ENCODE data around the gene DENND10. TPM values are rescaled to one million over a fixed set of nuclear protein-coding genes. Genes with fewer than 3 reads are reported as not detected.
A peak's percentile ranks its signal among the peaks of the same experiment; 100 is the strongest.

The DENND10 gene
- total RNA-seq (10 to 100 TPM; 22.9 to 31.7 TPM), polyA plus RNA-seq (10 to 100 TPM; 17.9 to 37.7 TPM)

GRCh38 chr10:119103903-119104653 is at the start of gene DENND10:
Gene DENND10, plus strand, starts transcription at chr10:119104113. Its CDS starts 30 bp downstream, at chr10:119104143.
- WGBS, result 1% methylated on average over 91 of the region's 91 CpGs
- DNase-seq (ENCODE audit: low spot score), result peak; percentile 92
- TF ChIP-seq, protein P1, sequence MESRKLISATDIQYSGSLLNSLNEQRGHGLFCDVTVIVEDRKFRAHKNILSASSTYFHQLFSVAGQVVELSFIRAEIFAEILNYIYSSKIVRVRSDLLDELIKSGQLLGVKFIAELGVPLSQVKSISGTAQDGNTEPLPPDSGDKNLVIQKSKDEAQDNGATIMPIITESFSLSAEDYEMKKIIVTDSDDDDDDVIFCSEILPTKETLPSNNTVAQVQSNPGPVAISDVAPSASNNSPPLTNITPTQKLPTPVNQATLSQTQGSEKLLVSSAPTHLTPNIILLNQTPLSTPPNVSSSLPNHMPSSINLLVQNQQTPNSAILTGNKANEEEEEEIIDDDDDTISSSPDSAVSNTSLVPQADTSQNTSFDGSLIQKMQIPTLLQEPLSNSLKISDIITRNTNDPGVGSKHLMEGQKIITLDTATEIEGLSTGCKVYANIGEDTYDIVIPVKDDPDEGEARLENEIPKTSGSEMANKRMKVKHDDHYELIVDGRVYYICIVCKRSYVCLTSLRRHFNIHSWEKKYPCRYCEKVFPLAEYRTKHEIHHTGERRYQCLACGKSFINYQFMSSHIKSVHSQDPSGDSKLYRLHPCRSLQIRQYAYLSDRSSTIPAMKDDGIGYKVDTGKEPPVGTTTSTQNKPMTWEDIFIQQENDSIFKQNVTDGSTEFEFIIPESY (IDR thresholded peaks at IDR 0.05), result no peak
- TF ChIP-seq YY1 (IDR thresholded peaks at IDR 0.05), result peak; percentile 45

GRCh38 chr10:119055472-119055871 is 48.4 kb upstream of the DENND10 start:
- no peak for TF ChIP-seq RAD21 (IDR thresholded peaks at IDR 0.05)
- TF ChIP-seq FOXA1 (IDR thresholded peaks at IDR 0.05), result no peak
- TF ChIP-seq, protein P2, sequence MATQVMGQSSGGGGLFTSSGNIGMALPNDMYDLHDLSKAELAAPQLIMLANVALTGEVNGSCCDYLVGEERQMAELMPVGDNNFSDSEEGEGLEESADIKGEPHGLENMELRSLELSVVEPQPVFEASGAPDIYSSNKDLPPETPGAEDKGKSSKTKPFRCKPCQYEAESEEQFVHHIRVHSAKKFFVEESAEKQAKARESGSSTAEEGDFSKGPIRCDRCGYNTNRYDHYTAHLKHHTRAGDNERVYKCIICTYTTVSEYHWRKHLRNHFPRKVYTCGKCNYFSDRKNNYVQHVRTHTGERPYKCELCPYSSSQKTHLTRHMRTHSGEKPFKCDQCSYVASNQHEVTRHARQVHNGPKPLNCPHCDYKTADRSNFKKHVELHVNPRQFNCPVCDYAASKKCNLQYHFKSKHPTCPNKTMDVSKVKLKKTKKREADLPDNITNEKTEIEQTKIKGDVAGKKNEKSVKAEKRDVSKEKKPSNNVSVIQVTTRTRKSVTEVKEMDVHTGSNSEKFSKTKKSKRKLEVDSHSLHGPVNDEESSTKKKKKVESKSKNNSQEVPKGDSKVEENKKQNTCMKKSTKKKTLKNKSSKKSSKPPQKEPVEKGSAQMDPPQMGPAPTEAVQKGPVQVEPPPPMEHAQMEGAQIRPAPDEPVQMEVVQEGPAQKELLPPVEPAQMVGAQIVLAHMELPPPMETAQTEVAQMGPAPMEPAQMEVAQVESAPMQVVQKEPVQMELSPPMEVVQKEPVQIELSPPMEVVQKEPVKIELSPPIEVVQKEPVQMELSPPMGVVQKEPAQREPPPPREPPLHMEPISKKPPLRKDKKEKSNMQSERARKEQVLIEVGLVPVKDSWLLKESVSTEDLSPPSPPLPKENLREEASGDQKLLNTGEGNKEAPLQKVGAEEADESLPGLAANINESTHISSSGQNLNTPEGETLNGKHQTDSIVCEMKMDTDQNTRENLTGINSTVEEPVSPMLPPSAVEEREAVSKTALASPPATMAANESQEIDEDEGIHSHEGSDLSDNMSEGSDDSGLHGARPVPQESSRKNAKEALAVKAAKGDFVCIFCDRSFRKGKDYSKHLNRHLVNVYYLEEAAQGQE (IDR thresholded peaks at IDR 0.05), result no peak
- no peak for TF ChIP-seq RXRA (IDR thresholded peaks at IDR 0.05)
- no peak for TF ChIP-seq HNF4A (conservative IDR thresholded peaks at IDR 0.05)
- TF ChIP-seq ATF3 (IDR thresholded peaks at IDR 0.05), result no peak
- TF ChIP-seq SP1 (IDR thresholded peaks at IDR 0.05), result no peak
- Histone ChIP-seq H3K9ac (ENCODE audit: low read depth in 1 of 2, low read length in 2 of 2) (no peak overlapping the region), H3K27me3 (ENCODE audit: control insufficient read depth in 4 of 4, insufficient read depth in 4 of 4, low read length in 3 of 4) (no peaks in the 10 kb centered on the region), H3K36me3 (ENCODE audit: control insufficient read depth in 4 of 4, insufficient read depth in 3 of 4, low read depth in 1 of 4, low read length in 3 of 4) (peaks cover 16 to 95% (median 85%) of the 10 kb centered on the region in 4 donors), H3K4me3 (ENCODE audit: low read depth in 1 of 3, low read length in 3 of 3) (no peak overlapping the region), H3K27ac (ENCODE audit: low read depth in 1 of 2, low read length in 2 of 2) (no peak overlapping the region), H3K4me1 (ENCODE audit: control insufficient read depth in 4 of 4, insufficient read depth in 4 of 4, low read length in 3 of 4) (no peaks in the 10 kb centered on the region), H3K9me3 (ENCODE audit: control insufficient read depth in 4 of 4, low read length in 3 of 4) (no peaks in the 10 kb centered on the region)
- 88% methylated on average over 1 of the region's 1 CpG for WGBS
- DNase-seq (ENCODE audit: low spot score), result no peak

More at GRCh38 chr10:119103903-119104653, at the start of gene DENND10:
- no peaks in the 10 kb centered on the region for H3K9me3 ChIP-seq (ENCODE audit: control insufficient read depth in 4 of 4, low read length in 3 of 4)
- H3K27me3 ChIP-seq (ENCODE audit: control insufficient read depth in 4 of 4, insufficient read depth in 4 of 4, low read length in 3 of 4), result no peaks in the 10 kb centered on the region
- H3K27ac ChIP-seq (ENCODE audit: low read depth in 1 of 2, low read length in 2 of 2), result peak within 1 kb of the TSS; percentile 71 to 80
- H3K36me3 ChIP-seq (ENCODE audit: control insufficient read depth in 4 of 4, insufficient read depth in 3 of 4, low read depth in 1 of 4, low read length in 3 of 4), result peaks cover 0 to 1% (median under 1%) of the 10 kb centered on the region in 4 donors
- peaks cover 0 to 13% (median 9%) of the 10 kb centered on the region in 4 donors for H3K4me1 ChIP-seq (ENCODE audit: control insufficient read depth in 4 of 4, insufficient read depth in 4 of 4, low read length in 3 of 4)
- H3K9ac ChIP-seq (ENCODE audit: low read depth in 1 of 2, low read length in 2 of 2), result peak within 1 kb of the TSS; percentile 74 to 78
- H3K4me3 ChIP-seq (ENCODE audit: low read depth in 1 of 3, low read length in 3 of 3), result peak within 1 kb of the TSS; percentile 79 to 98 (median 81)

- Histone ChIP-seq H3K36me3 (ENCODE audit: control insufficient read depth in 4 of 4, insufficient read depth in 3 of 4, low read depth in 1 of 4, low read length in 3 of 4) (peaks cover 12 to 90% (median 78%) of the 10 kb centered on the region in 4 donors), H3K27ac (ENCODE audit: low read depth in 1 of 2, low read length in 2 of 2) (no peak overlapping the region), H3K27me3 (ENCODE audit: control insufficient read depth in 4 of 4, insufficient read depth in 4 of 4, low read length in 3 of 4) (no peaks in the 10 kb centered on the region), H3K9me3 (ENCODE audit: control insufficient read depth in 4 of 4, low read length in 3 of 4) (no peaks in the 10 kb centered on the region), H3K9ac (ENCODE audit: low read depth in 1 of 2, low read length in 2 of 2) (no peak overlapping the region), H3K4me1 (ENCODE audit: control insufficient read depth in 4 of 4, insufficient read depth in 4 of 4, low read length in 3 of 4) (no peaks in the 10 kb centered on the region), H3K4me3 (ENCODE audit: low read depth in 1 of 3, low read length in 3 of 3) (no peak overlapping the region)
- WGBS, result 93% methylated on average over 11 of the region's 11 CpGs
- no peak for DNase-seq (ENCODE audit: low spot score)
- TF ChIP-seq NR2F2 (IDR thresholded peaks at IDR 0.05) (no peak), SP1 (IDR thresholded peaks at IDR 0.05) (no peak), MAX (IDR thresholded peaks at IDR 0.05) (no peak), TAF1 (conservative IDR thresholded peaks at IDR 0.05) (no peak), RXRA (IDR thresholded peaks at IDR 0.05) (no peak), YY1 (IDR thresholded peaks at IDR 0.05) (no peak), EGR1 (IDR thresholded peaks at IDR 0.05; ENCODE audit: low read depth in 2 of 2) (no peak), HNF4A (conservative IDR thresholded peaks at IDR 0.05) (no peak), FOXA1 (IDR thresholded peaks at IDR 0.05) (no peak), RAD21 (IDR thresholded peaks at IDR 0.05) (no peak), JUND (IDR thresholded peaks at IDR 0.05) (no peak), CTCF (IDR thresholded peaks at IDR 0.05; ENCODE audit: low read depth, low read length, missing input control) (no peak), ATF3 (IDR thresholded peaks at IDR 0.05) (no peak)
- TF ChIP-seq, protein P1 (IDR thresholded peaks at IDR 0.05), result no peak
Measured at GRCh38 chr10:119058010-119058409, 45.9 kb upstream of the DENND10 start.
